PC-9 (cell line): ENCODE measurements around the gene KCNQ1OT1. TPM values are rescaled to one million over a fixed set of nuclear protein-coding genes. Genes with fewer than 3 reads are reported as not detected.

ENCODE experiments used
- Bru-seq: library from RNA; stranded (reverse); fragments of 400-500 nt; gene quantifications from one replicate; lab custom pipeline; 2021; lab: Mats Ljungman, UMichigan
- BruChase-seq, 2 experiments: library from RNA; stranded (reverse); fragments of 400-500 nt; gene quantifications; one replicate each; lab custom pipeline; 2021; lab: Mats Ljungman, UMichigan
- BruUV-seq: library from RNA; stranded (reverse); fragments of 400-500 nt; replicated peaks from 2 replicates; lab custom pipeline; 2021; lab: Mats Ljungman, UMichigan
- CTCF ChIA-PET: fragments of 300-600 bp; sonication (Branson Sonifier 250); formaldehyde crosslinking; loops from one replicate; lab custom pipeline; 2022; ENCODE audit warnings: antibody characterized with exemption; lab: Charles Lee
- POLR2A ChIA-PET: fragments of 300-600 bp; sonication (Branson Sonifier 250); formaldehyde crosslinking; loops from one replicate; lab custom pipeline; 2022; ENCODE audit warnings: antibody characterized with exemption; ENCODE audit not compliant: unreplicated experiment; lab: Charles Lee
- DNase-seq, 2 experiments: peaks; one replicate each; pipeline versions ENCODE4 v3.0.0 to v3.0.0-alpha.2; 2015 to 2022; ENCODE audit warnings: mixed read lengths in 1 of 2
- H2AFZ ChIP-seq: fragments of 200-600 bp; sonication (generic); 2 replicates; pipeline ENCODE4 v1.8.1; 2017; ENCODE audit warnings: antibody characterized with exemption
- H3F3A ChIP-seq: fragments of 200-600 bp; sonication (generic); 2 replicates; pipeline ENCODE4 v1.8.1; 2017; ENCODE audit warnings: antibody characterized with exemption, mild to moderate bottlenecking, low read depth; ENCODE audit not compliant: insufficient read depth
- H3K27ac ChIP-seq: fragments of 200-600 bp; sonication (generic); 2 replicates; pipeline ENCODE4 v1.6.1; 2016; ENCODE audit warnings: mixed run types
- H3K27me3 ChIP-seq: fragments of 200-600 bp; sonication (generic); 2 replicates; pipeline ENCODE4 v1.6.1; 2016; ENCODE audit warnings: low read depth, mixed run types; ENCODE audit not compliant: insufficient read depth
- H3K36me3 ChIP-seq: fragments of 200-600 bp; sonication (generic); 2 replicates; pipeline ENCODE4 v1.6.1; 2016; ENCODE audit warnings: low read depth, mixed run types
- H3K4me1 ChIP-seq: fragments of 200-600 bp; sonication (generic); replicated peaks from 2 replicates; pipeline ENCODE4 v1.6.1; 2016; ENCODE audit warnings: mixed run types; ENCODE audit not compliant: insufficient read depth
- H3K4me2 ChIP-seq: fragments of 200-600 bp; sonication (generic); 2 replicates; pipeline ENCODE4 v1.6.1; 2017; ENCODE audit warnings: mixed run types
- H3K4me3 ChIP-seq: fragments of 200-600 bp; sonication (generic); 2 replicates; pipeline ENCODE4 v1.6.1; 2016; ENCODE audit warnings: mixed run types
- H3K79me2 ChIP-seq: fragments of 200-600 bp; sonication (generic); 2 replicates; pipeline ENCODE4 v1.6.1; 2017; ENCODE audit warnings: low read depth, mixed run types
- H3K9me2 ChIP-seq: fragments of 200-600 bp; sonication (generic); 2 replicates; pipeline ENCODE4 v1.8.1; 2017; ENCODE audit warnings: mild to moderate bottlenecking; ENCODE audit not compliant: insufficient read depth
- H3K9me3 ChIP-seq: fragments of 200-600 bp; sonication (generic); 2 replicates; pipeline ENCODE4 v1.8.1; 2016; ENCODE audit warnings: low read depth; ENCODE audit not compliant: insufficient read depth
- H4K20me1 ChIP-seq: fragments of 200-600 bp; sonication (generic); 2 replicates; pipeline ENCODE4 v1.8.1; 2017; ENCODE audit not compliant: insufficient read depth
- CTCF ChIP-seq: fragments of 200-600 bp; sonication (generic); conservative IDR thresholded peaks from 2 replicates; pipeline ENCODE4 v1.6.1; 2017; ENCODE audit warnings: mixed run types, antibody characterized with exemption, mild to moderate bottlenecking, moderate library complexity
- EZH2 ChIP-seq: fragments of 200-600 bp; sonication (generic); IDR thresholded peaks from 2 replicates; pipeline ENCODE4 v1.8.0; 2017; ENCODE audit warnings: antibody characterized with exemption, low read depth
- intact Hi-C: fragments of 100-400 bp; cut with micrococcal nuclease; formaldehyde crosslinking; loops from one replicate; pipeline ENCODE4 v1.10.0; 2022; ENCODE audit not compliant: unreplicated experiment
- long read RNA-seq: library from polyadenylated mRNA; stranded (forward); transcript quantifications from one replicate; pipeline ENCODE4 v2.0.0, GENCODE V29; 2022
- total RNA-seq: library from RNA; stranded (reverse); gene quantifications from 2 replicates; pipeline ENCODE4 v1.2.3, GENCODE V29; 2021

Gene KCNQ1OT1
- total RNA-seq (3.4 and 4.3 TPM in 2 replicates), Bru-seq, nascent RNA (percentile 56 among the genes with signal in this experiment), BruChase-seq, experiment 1, labeled RNA remaining after a 2-hour chase (percentile 84 among the genes with signal in this experiment), BruChase-seq, experiment 2, labeled RNA remaining after a 6-hour chase (percentile 51 among the genes with signal in this experiment)
- long read RNA-seq, full-length matches to known transcripts, result 2 of 2 reads
- long read RNA-seq, partial matches to known transcripts, result 0 of 2 reads
- long read RNA-seq, other reads (novel, unspliced or antisense), result 0 of 2 reads

DNA sequence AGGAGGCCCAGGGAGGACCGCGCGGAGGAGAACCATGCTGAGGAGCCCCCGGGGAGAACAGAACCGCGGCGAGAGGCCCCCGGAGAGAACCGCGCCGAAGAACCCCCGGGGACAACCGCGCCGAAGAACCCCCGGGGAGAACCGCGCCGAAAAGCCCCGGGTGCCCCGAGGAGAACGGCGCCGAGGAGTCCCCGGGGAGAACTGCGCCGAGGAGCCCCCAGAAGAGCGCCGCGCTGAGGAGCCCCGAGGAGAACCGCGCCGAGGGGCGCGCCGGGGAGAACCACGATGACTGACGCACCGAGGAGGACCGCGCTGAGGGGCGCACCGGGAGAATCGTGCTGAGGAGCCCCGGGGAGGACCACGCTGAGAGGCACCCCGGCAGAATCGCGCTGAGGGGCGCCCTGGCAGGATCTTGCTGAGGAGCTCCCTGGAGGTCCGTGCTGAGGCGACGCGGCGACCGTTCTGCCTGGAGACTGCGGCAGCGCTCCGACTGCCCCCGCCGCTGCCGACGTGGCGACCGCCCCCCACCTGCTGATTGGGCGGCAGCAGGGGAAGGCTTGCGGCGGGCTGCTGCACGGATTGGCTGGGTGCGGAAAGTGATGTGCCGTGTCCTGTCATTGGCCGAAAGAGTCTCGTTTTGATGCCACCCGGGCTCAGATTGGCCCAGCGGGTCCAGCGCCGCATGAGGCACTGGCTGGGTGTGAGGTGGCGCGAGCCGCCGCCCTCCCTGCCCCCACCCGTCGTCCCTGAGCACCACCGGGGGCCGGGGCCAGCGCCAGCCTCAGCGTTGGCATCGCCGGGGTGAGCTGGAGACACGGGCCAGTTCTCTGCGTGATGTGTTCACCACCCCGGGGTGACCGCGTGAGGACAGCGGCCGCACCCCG lies at the start of gene KCNQ1OT1:
Gene KCNQ1OT1, minus strand, starts transcription at position 464 of the 884 bp plus-strand sequence.
- Histone ChIP-seq H2AFZ (peak within 1 kb of the TSS; percentile 82), H3K9me2 (no peaks in the 10 kb centered on the region), H3F3A (no peaks in the 10 kb centered on the region), H3K4me3 (peak within 1 kb of the TSS; percentile 84), H3K36me3 (no peaks in the 10 kb centered on the region), H3K27ac (peak within 1 kb of the TSS; percentile 79), H3K79me2 (peaks cover 44% of the 10 kb centered on the region), H3K9me3 (no peaks in the 10 kb centered on the region), H3K4me1 (peaks cover 14% of the 10 kb centered on the region), H4K20me1 (0 out of 2 replicates have a peak, but pooled peaks cover 4% of the 10 kb centered on the region), H3K27me3 (no peaks in the 10 kb centered on the region), H3K4me2 (peak within 1 kb of the TSS; percentile 94)
- peak; percentile 87 to 94 for DNase-seq
- TF ChIP-seq CTCF (no peak), EZH2 (no peak)
- ChIA-PET CTCF (no interaction called here), POLR2A (interaction anchor here (0.7 kb wide), 1 partner anchor 1205 kb away, joined by 3 read pairs; no protein-coding TSS in a partner anchor)
- no TSS peak for BruUV-seq
- intact Hi-C loops, result loop anchor here (1.0 to 10.0 kb wide), 3 partner anchors 80 to 185 kb away; partner anchors contain the start of gene CDKN1C

- DNase-seq, result no peak
- H3K9me2 ChIP-seq, result no peaks in the 10 kb centered on the region
- H4K20me1 ChIP-seq, result no peaks in the 10 kb centered on the region
- no peaks in the 10 kb centered on the region for H3K79me2 ChIP-seq
- H3K4me3 ChIP-seq, result no peak overlapping the region
- H3K4me2 ChIP-seq, result no peak overlapping the region
- no peaks in the 10 kb centered on the region for H3K27me3 ChIP-seq
- H3K36me3 ChIP-seq, result no peaks in the 10 kb centered on the region
- CTCF ChIA-PET, result no interaction called here
- intact Hi-C loops, result no loop called here
- no peaks in the 10 kb centered on the region for H3K4me1 ChIP-seq
- no TSS peak for BruUV-seq
- no peaks in the 10 kb centered on the region for H3F3A ChIP-seq
- POLR2A ChIA-PET, result no interaction called here
- no peak overlapping the region for H2AFZ ChIP-seq
- no peaks in the 10 kb centered on the region for H3K9me3 ChIP-seq
- TF ChIP-seq EZH2 (no peak), CTCF (no peak)
- no peak overlapping the region for H3K27ac ChIP-seq
These were observed 49.2 kb upstream of the KCNQ1OT1 start for GRCh38 chr11:2748814-2749554.
